Tibial nerve (tissue), 4 donors: ENCODE data around the gene ZNF423.

ENCODE experiments used
- EP300 ChIP-seq, 2 donors: sonication (generic); formaldehyde crosslinking; IDR thresholded peaks; one replicate each; pipeline ENCODE4 v1.6.1; 2017; ENCODE audit warnings: antibody characterized with exemption in 2 of 2, mild to moderate bottlenecking in 1 of 2
- TF ChIP-seq, protein P1 (sequence below), 5 experiments: fragments of 200-600 bp in 3 of 5; fragments of 450-650 bp in 2 of 5; sonication (generic) in 3 of 5; IDR thresholded peaks; one replicate each; pipeline ENCODE4 v1.5.1; 2016 to 2019; ENCODE audit warnings: antibody characterized with exemption in 5 of 5, mild to moderate bottlenecking in 3 of 5, moderate library complexity in 2 of 5

DNA sequence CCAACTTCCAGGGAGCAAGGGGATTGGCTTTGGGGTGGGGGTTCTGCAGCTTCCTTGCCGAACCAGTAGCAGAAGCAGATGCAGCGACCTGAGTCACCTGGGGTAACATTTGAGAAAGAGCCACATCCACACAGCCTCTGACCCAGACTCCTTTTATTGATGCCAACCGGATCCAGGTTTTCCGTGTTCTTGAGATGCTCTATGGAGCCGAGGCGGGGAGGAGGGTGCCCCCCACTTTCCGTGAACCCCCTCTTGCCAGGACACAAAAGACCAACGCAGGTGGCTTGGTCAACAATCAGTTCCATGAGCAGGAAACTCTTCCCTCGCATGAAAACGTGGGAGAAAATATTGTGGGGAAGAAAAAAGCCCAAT, 356.5 kb downstream of the ZNF423 start:
- TF ChIP-seq, protein P1, sequence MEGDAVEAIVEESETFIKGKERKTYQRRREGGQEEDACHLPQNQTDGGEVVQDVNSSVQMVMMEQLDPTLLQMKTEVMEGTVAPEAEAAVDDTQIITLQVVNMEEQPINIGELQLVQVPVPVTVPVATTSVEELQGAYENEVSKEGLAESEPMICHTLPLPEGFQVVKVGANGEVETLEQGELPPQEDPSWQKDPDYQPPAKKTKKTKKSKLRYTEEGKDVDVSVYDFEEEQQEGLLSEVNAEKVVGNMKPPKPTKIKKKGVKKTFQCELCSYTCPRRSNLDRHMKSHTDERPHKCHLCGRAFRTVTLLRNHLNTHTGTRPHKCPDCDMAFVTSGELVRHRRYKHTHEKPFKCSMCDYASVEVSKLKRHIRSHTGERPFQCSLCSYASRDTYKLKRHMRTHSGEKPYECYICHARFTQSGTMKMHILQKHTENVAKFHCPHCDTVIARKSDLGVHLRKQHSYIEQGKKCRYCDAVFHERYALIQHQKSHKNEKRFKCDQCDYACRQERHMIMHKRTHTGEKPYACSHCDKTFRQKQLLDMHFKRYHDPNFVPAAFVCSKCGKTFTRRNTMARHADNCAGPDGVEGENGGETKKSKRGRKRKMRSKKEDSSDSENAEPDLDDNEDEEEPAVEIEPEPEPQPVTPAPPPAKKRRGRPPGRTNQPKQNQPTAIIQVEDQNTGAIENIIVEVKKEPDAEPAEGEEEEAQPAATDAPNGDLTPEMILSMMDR (IDR thresholded peaks at IDR 0.05): no peak
- TF ChIP-seq EP300 (IDR thresholded peaks at IDR 0.05): no peak
